Erythroblast (primary cell): ENCODE data around the gene ZNF302.

Experiments used
- GATA1 ChIP-seq: IDR thresholded peaks from 2 replicates; pipeline ENCODE4 v1.6.1; 2011; ENCODE audit warnings: low read depth, mild to moderate bottlenecking, control low read depth, low read length, moderate library complexity
- POLR2A ChIP-seq: IDR thresholded peaks from 2 replicates; pipeline ENCODE4 v1.6.1; 2011; ENCODE audit warnings: mild to moderate bottlenecking, low read length

- TF ChIP-seq POLR2A (no peak), GATA1 (no peak)
These were observed 15.1 kb downstream of the ZNF302 start for GRCh38 chr19:34692549-34692948.
